Mammary epithelial cell (primary cell): ENCODE measurements around the gene CLECL1.

Source experiments
- CTCF ChIP-seq, 2 donors: IDR thresholded peaks in 1 of 2; conservative IDR thresholded peaks in 1 of 2; 2 replicates each; pipeline ENCODE4 v1.5.1; 2011 to 2012; ENCODE audit warnings: inconsistent platforms in 2 of 2, low read length in 2 of 2, mild to moderate bottlenecking in 2 of 2, control low read depth in 1 of 2, low read depth in 1 of 2; ENCODE audit not compliant: insufficient read depth in 1 of 2; ENCODE audit errors: extremely low read depth in 1 of 2
- EZH2 ChIP-seq: IDR thresholded peaks from 2 replicates; pipeline ENCODE4 v1.6.1; 2012; ENCODE audit warnings: low read length, inconsistent platforms, borderline replicate concordance

- TF ChIP-seq CTCF (conservative IDR thresholded peaks at IDR 0.05 in 1 of 2, IDR thresholded peaks at IDR 0.05 in 1 of 2; ENCODE audit: extremely low read depth in 1 of 2, insufficient read depth in 1 of 2, low read depth in 1 of 2, low read length in 2 of 2) = no peak
- no peak for TF ChIP-seq EZH2
Measured at GRCh38 chr12:9710584-9711375, 22.1 kb downstream of the CLECL1 start.
